Measurements from ENCODE around the gene THRAP3.

Gene THRAP3

DNA sequence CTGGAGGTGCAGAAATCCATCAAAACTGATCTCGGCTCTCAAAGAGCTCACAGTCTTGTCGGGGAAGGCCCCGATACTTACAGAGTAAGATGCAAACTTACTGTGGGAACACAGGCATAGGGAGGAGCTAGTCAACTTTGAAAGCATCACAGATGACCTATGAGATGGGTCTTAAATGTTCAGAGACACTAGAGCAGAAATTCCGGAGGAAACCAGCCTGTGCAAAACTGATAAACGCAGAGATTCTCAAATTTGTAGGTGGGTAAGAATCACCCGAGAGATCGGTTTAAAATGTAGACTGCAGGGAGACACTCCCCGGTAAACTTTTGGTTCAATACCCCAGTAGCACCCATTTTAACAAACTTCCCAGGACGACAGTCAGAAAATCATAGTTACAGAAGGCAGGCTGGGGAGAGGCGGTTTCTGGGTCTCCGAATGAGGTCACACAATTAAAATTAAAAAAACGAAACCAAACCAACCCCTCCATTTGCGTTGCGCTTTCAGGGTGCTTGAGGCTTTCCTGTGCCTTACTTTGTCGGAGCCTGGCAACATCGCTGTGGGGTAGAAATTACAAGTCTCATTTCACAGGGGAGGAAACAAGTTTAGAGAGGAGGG, 755 bp upstream of the THRAP3 start:
- TF ChIP-seq CTCF (conservative IDR thresholded peaks at IDR 0.05): no peak
- H3K27ac ChIP-seq: peak overlapping the region; percentile 95

DNA sequence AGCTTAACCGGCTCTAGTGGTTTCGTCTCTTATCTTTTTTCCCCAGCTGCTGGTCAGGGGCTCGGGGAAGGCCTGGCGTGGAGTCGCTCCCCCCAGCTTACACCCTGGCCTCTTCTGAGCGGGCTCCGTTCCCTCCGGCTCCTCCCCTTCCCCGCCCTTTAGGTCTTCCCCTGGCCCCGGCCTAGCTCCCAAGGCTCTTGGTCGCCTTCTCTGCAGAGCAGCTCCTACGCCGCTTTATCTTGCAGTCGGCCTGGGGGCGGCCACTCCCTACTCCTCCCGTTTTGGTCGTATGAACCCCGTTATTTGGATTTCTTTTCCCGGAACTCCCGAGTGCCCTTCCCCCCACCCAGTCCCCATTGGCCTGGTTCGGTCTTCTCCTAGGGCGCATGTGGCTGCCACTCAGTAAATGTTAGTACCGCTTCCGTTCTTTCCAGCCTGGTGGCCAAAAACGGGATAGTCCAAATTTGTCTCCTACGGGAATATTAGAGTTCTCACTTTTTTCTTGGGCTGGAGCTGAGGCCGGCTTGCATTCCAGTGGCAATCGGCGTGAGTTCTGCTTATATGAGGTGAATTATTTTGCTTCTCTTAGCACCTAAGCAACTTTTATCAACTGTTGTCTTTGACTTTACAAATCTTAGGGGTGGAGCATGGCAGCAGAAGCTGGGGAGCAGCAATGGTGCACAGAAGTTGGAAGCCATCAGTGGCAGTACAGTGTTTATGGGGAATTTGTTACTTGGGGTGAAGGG, 467 bp downstream of the THRAP3 start:
- peak overlapping the region; percentile 95 for H3K27ac ChIP-seq
- peak; percentile 54 for TF ChIP-seq CTCF (conservative IDR thresholded peaks at IDR 0.05)

DNA sequence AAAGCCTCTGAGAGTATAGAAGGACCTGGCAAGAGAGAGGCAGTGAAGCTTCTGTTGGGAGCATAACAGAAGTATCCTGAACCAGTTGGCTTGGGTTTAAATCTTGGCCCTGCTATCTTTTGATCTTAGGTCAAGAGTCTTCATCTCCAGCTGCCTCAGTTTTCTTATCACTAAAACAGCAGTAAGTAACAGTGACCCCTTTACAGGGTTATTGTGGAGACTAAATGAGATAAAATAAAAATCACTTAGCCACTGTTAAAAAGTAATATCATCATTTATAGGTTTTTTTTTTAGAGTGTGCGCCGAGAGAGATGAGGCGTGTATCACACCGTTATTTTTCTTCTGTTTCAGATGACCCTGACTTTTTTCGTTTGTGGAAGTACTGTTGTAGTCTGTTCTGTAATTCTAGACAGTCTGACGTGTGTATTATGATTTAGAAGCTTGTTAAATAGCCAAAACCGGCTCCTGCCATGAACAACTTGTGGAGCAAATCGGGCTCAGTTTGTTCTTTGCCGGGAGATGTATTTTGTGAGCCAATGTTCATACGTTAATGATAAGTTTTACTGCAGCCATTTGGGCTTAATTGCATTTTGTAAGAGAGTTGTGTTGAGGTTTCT, 1.1 kb downstream of the THRAP3 start:
- TF ChIP-seq CTCF (conservative IDR thresholded peaks at IDR 0.05): no peak
- peak overlapping the region; percentile 95 for H3K27ac ChIP-seq

DNA sequence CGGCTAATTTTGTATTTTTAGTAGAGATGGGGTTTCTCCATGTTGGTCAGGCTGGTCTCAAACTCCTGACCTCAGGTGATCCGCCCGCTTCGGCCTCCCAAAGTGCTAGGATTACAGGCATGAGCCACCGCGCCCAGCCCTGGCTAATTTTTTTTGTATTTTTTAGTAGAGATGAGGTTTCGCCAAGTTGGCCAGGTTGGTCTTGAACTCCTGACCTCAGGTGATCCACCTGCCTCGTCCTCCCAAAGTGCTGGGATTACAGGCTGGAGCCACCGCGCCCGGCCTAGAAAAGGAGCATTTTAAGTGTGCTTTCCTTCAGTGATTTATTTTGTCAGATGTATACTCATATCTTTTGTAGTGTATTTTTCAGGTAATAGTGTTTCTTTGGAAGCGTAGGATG, 6.0 kb downstream of the THRAP3 start:
- peak overlapping the region; percentile 69 for H3K27ac ChIP-seq

DNA sequence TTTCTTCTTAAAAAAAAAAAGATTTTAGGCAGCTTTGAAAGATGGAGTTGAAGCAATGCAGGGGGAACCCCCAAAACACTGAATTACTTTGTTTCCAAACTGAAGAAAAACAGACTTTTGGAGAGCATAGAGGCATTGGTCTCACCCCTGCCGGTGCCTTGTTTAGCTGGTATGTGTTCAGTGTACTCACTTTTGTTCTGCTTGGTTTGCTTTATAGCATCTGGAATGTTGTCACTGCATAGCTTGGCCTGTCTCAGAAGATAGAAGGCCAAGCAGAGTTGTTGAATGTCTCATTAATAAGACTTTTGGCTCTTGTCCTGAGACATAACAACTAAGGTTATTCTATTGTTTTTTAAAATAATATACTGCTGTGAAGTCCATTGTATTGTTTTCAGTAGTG, 6.9 kb downstream of the THRAP3 start:
- TF ChIP-seq CTCF (conservative IDR thresholded peaks at IDR 0.05): no peak
- peak overlapping the region; percentile 69 for H3K27ac ChIP-seq

GRCh38 chr1:36232212-36233095, 8.2 kb downstream of the THRAP3 start:
- peak overlapping the region; percentile 69 for H3K27ac ChIP-seq
- no peak for TF ChIP-seq CTCF (conservative IDR thresholded peaks at IDR 0.05)

DNA sequence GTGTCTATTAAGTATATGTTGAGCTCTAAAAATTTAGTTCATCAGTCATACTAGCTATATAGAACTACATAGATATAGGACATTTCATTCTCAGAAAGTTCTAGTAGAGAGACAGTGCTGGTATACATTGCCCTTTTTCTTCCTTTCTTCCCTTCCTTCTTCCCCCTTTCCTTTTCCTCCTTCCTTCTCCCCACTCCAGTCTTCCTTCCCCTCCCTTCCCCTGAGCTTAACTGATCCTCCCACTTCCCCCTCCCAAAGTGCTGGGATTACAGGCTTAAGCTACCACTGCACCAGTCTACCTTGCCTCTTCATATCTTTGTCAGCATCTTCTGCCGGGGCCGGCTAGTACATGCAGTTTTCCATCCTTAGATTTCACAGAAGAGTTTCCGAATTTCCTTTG, 12.1 kb downstream of the THRAP3 start:
- TF ChIP-seq CTCF (conservative IDR thresholded peaks at IDR 0.05): no peak
- no peak overlapping the region; the same call in 1 of the 2 replicates for H3K27ac ChIP-seq

All from VCaP (cell line).